HepG2 (cell line): ENCODE data around the gene ABHD15. TPM values are rescaled to one million over a fixed set of nuclear protein-coding genes. Genes with fewer than 3 reads are reported as not detected.
A peak's percentile ranks its signal among the peaks of the same experiment; 100 is the strongest.

Experiments used
- DNMT1 ChIP-seq: sonication (generic); formaldehyde crosslinking; IDR thresholded peaks from 2 replicates; pipeline ENCODE4 v1.5.1; 2020; ENCODE audit warnings: mild to moderate bottlenecking, missing genetic modification reagents
- ELF3 ChIP-seq: IDR thresholded peaks from 2 replicates; pipeline ENCODE4 v1.6.1; 2016; ENCODE audit warnings: missing genetic modification reagents, missing compliant biosample characterization
- FOXA1 ChIP-seq, 2 experiments: fragments of 450-650 bp in 1 of 2; sonication (generic) in 1 of 2; formaldehyde crosslinking in 1 of 2; IDR thresholded peaks; 2 replicates each; pipeline versions ENCODE4 v1.4.0 to v1.6.1; 2016 to 2020; ENCODE audit warnings: missing genetic modification reagents in 1 of 2
- GFI1 ChIP-seq: sonication (generic); formaldehyde crosslinking; IDR thresholded peaks from 2 replicates; pipeline ENCODE4 v1.5.0; 2020; ENCODE audit warnings: missing genetic modification reagents, mild to moderate bottlenecking, borderline replicate concordance
- HOXA3 ChIP-seq: sonication (generic); formaldehyde crosslinking; IDR thresholded peaks from 2 replicates; pipeline ENCODE4 v1.5.0; 2020; ENCODE audit warnings: missing genetic modification reagents
- HOXA7 ChIP-seq: sonication (generic); formaldehyde crosslinking; IDR thresholded peaks from 2 replicates; pipeline ENCODE4 v1.8.1; 2022; ENCODE audit warnings: mild to moderate bottlenecking, missing genetic modification reagents, moderate library complexity
- KDM2A ChIP-seq: sonication (generic); formaldehyde crosslinking; IDR thresholded peaks from 2 replicates; pipeline ENCODE4 v1.4.0; 2020; ENCODE audit warnings: low read depth, missing genetic modification reagents, borderline replicate concordance
- KMT2A ChIP-seq: sonication (generic); formaldehyde crosslinking; IDR thresholded peaks from 2 replicates; pipeline ENCODE4 v1.4.0; 2020; ENCODE audit warnings: missing genetic modification reagents
- MYC ChIP-seq: sonication (generic); formaldehyde crosslinking; IDR thresholded peaks from 2 replicates; pipeline ENCODE4 v1.9.0; 2021; ENCODE audit warnings: missing genetic modification reagents, borderline replicate concordance
- NCOR1 ChIP-seq: fragments of 200-600 bp; sonication (generic); IDR thresholded peaks from 2 replicates; pipeline ENCODE4 v1.7.0; 2017; ENCODE audit warnings: antibody characterized with exemption, low read length, borderline replicate concordance
- NFYB ChIP-seq: sonication (generic); formaldehyde crosslinking; IDR thresholded peaks from 2 replicates; pipeline ENCODE4 v1.4.0; 2020; ENCODE audit warnings: missing genetic modification reagents
- POGZ ChIP-seq: sonication (generic); formaldehyde crosslinking; IDR thresholded peaks from 2 replicates; pipeline ENCODE4 v1.4.0; 2020; ENCODE audit warnings: mild to moderate bottlenecking, missing genetic modification reagents
- PRPF4 ChIP-seq: fragments of 200-400 bp; formaldehyde crosslinking; IDR thresholded peaks from 2 replicates; pipeline ENCODE4 v1.6.1; 2016; ENCODE audit warnings: low read length, low read depth; ENCODE audit not compliant: poor library complexity, severe bottlenecking
- REXO4 ChIP-seq: sonication (generic); formaldehyde crosslinking; IDR thresholded peaks from 2 replicates; pipeline ENCODE4 v1.8.0; 2022; ENCODE audit warnings: missing genetic modification reagents, mild to moderate bottlenecking, borderline replicate concordance
- TCF12 ChIP-seq, 2 experiments: fragments of 450-650 bp in 1 of 2; sonication (generic) in 1 of 2; formaldehyde crosslinking in 1 of 2; IDR thresholded peaks; 2 replicates each; pipeline versions ENCODE4 v1.6.1 to v1.8.0; 2017 to 2022; ENCODE audit warnings: antibody characterized with exemption in 1 of 2, mild to moderate bottlenecking in 1 of 2, missing genetic modification reagents in 1 of 2, moderate library complexity in 1 of 2
- THAP11 ChIP-seq: IDR thresholded peaks from 2 replicates; pipeline ENCODE4 v1.6.1; 2016; ENCODE audit warnings: missing biosample characterization, missing genetic modification reagents
- ZFP1 ChIP-seq: IDR thresholded peaks from 2 replicates; pipeline ENCODE4 v1.6.1; 2016
- ZFP36L1 ChIP-seq: sonication (generic); formaldehyde crosslinking; IDR thresholded peaks from 2 replicates; pipeline ENCODE4 v1.8.0; 2022; ENCODE audit warnings: mild to moderate bottlenecking, missing genetic modification reagents, moderate library complexity
- ZNF10 ChIP-seq: sonication (generic); formaldehyde crosslinking; IDR thresholded peaks from 2 replicates; pipeline ENCODE4 v1.4.0; 2020; ENCODE audit warnings: mild to moderate bottlenecking, low read depth, missing genetic modification reagents, borderline replicate concordance
- ZNF468 ChIP-seq: sonication (generic); formaldehyde crosslinking; IDR thresholded peaks from 2 replicates; pipeline ENCODE4 v1.8.0; 2022; ENCODE audit warnings: mild to moderate bottlenecking, moderate library complexity, missing genetic modification reagents
- ZNF552 ChIP-seq: sonication (generic); formaldehyde crosslinking; IDR thresholded peaks from 2 replicates; pipeline ENCODE4 v1.9.0; 2022; ENCODE audit warnings: missing genetic modification reagents, mild to moderate bottlenecking, borderline replicate concordance
- ZNF569 ChIP-seq: sonication (generic); formaldehyde crosslinking; IDR thresholded peaks from 2 replicates; pipeline ENCODE4 v1.5.0; 2020; ENCODE audit warnings: mild to moderate bottlenecking, missing genetic modification reagents, moderate library complexity, borderline replicate concordance
- ZNF678 ChIP-seq: sonication (generic); formaldehyde crosslinking; IDR thresholded peaks from 2 replicates; pipeline ENCODE4 v1.4.0; 2020; ENCODE audit warnings: mild to moderate bottlenecking, missing genetic modification reagents
- ZNF776 ChIP-seq: sonication (generic); formaldehyde crosslinking; IDR thresholded peaks from 2 replicates; pipeline ENCODE4 v1.4.0; 2020; ENCODE audit warnings: mild to moderate bottlenecking, missing genetic modification reagents
- ZNF839 ChIP-seq: sonication (generic); formaldehyde crosslinking; IDR thresholded peaks from 2 replicates; pipeline ENCODE4 v1.4.0; 2020; ENCODE audit warnings: missing genetic modification reagents, mild to moderate bottlenecking, borderline replicate concordance
- polyA plus RNA-seq, 8 experiments: library from polyadenylated mRNA; depleted of rRNA in 3 of 8; stranded (reverse) in 7 of 8; unstranded in 1 of 8; fragments of >200 nt; fragmentation: Illumina TruSeq in 4 of 8; extraction: Trizol in 4 of 8; gene quantifications; 2 replicates each; pipeline versions ENCODE4 v1.2.1 to v1.2.3, GENCODE V29; 2011 to 2016; ENCODE audit warnings: low read depth in 4 of 8, missing spikeins in 1 of 8, mixed read lengths in 1 of 8; ENCODE audit not compliant: insufficient read depth in 1 of 8
- total RNA-seq, 5 experiments: library from RNA; depleted of rRNA; stranded (reverse); fragments of >200 nt; fragmentation: Illumina TruSeq; extraction: Trizol; gene quantifications; 2 replicates each; pipeline ENCODE4 v1.2.3, GENCODE V29; 2016; ENCODE audit warnings: low read depth in 1 of 5
- TF ChIP-seq, protein P1 (sequence below): IDR thresholded peaks from 2 replicates; pipeline ENCODE4 v1.6.1; 2016; ENCODE audit warnings: mild to moderate bottlenecking
- TF ChIP-seq, protein P2 (sequence below): sonication (generic); formaldehyde crosslinking; IDR thresholded peaks from 2 replicates; pipeline ENCODE4 v1.9.0; 2021; ENCODE audit warnings: missing genetic modification reagents, mild to moderate bottlenecking, borderline replicate concordance
- TF ChIP-seq, protein P3 (sequence below): sonication (generic); formaldehyde crosslinking; IDR thresholded peaks from 2 replicates; pipeline ENCODE4 v1.4.0; 2020; ENCODE audit warnings: missing genetic modification reagents, mild to moderate bottlenecking, borderline replicate concordance

ABHD15 gene
- total and polyA plus RNA-seq, 2 of the 13 experiments (the other 11 are each of a cell fraction or from before 2014, with no cell fraction given): 2.4 to 7.7 TPM

DNA sequence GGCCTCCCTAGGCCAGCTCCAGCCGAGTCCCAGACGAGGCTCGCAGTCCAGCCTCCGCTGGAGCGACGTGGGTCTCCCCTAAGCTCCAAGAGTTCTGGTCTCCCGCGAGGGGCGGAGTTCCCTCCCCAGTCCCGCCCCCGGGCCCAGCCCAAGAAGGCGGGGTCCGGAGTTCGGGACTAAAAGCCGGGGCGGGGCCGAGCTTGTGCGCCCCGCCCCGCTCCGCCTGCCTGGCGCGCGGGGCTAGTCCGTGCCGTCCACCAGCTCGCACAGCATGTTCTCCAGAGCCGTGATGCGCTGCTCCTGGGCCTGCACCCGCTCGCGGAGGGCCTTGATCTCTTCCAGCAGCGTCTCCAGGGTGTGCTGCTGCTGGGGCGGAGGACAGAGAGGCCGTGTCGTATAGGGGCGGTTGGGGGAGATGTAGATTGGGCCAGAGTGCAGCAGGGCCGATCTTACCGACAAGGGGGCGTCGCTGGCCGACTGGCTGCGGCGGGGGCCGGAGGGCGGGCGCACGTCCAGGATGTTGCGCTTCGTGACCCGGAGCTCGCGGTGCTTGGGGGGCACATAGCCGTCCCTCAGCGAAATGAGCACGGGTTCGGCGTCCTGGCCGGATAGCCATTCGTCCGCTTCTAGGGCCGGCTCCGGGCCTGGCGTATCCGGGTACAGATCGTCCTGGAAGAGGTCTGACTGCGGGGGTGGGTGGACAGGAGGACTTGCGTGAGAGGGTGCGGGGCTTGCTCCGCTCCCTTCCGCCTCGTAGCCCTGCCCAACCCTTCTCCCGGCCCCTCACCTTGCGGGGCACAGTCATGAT is 48.9 kb upstream of the ABHD15 start (continued):
- TF ChIP-seq ZNF10 (CRISPR knock-in tag) (no peak), POGZ (0 out of 2 replicates have a peak, but pooled peaks have one; percentile 35), MYC (CRISPR knock-in tag) (peak; percentile 25; the same call in 1 of the 2 replicates), THAP11 (CRISPR knock-in tag) (no peak; the same call in 1 of the 2 replicates), KMT2A (CRISPR knock-in tag) (no peak), KDM2A (CRISPR knock-in tag) (peak; percentile 71), TCF12 (IDR thresholded peaks at IDR 0.05) (no peak), TCF12 (CRISPR knock-in tag; IDR thresholded peaks at IDR 0.05) (no peak), HOXA7 (CRISPR knock-in tag) (no peak), ZFP36L1 (CRISPR knock-in tag) (no peak), NCOR1 (no peak), ZNF552 (CRISPR knock-in tag) (no peak), NFYB (CRISPR knock-in tag) (no peak), ZNF839 (CRISPR knock-in tag) (no peak), ZNF468 (no peak), ZNF569 (CRISPR knock-in tag) (no peak), HOXA3 (CRISPR knock-in tag) (no peak), ZNF678 (CRISPR knock-in tag) (no peak; the same call in 1 of the 2 replicates), GFI1 (no peak), REXO4 (no peak), PRPF4 (no peak), ZNF776 (CRISPR knock-in tag) (0 out of 2 replicates have a peak, but pooled peaks have one; percentile 61), ZFP1 (CRISPR knock-in tag) (no peak), ELF3 (no peak), DNMT1 (CRISPR knock-in tag) (no peak), FOXA1 (IDR thresholded peaks at IDR 0.05) (no peak), FOXA1 (CRISPR knock-in tag; IDR thresholded peaks at IDR 0.05) (no peak)
- TF ChIP-seq, protein P1, sequence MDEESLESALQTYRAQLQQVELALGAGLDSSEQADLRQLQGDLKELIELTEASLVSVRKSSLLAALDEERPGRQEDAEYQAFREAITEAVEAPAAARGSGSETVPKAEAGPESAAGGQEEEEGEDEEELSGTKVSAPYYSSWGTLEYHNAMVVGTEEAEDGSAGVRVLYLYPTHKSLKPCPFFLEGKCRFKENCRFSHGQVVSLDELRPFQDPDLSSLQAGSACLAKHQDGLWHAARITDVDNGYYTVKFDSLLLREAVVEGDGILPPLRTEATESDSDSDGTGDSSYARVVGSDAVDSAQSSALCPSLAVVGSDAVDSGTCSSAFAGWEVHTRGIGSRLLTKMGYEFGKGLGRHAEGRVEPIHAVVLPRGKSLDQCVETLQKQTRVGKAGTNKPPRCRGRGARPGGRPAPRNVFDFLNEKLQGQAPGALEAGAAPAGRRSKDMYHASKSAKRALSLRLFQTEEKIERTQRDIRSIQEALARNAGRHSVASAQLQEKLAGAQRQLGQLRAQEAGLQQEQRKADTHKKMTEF (CRISPR knock-in tag): 0 out of 2 replicates have a peak, but pooled peaks have one; percentile 17
- TF ChIP-seq, protein P2, sequence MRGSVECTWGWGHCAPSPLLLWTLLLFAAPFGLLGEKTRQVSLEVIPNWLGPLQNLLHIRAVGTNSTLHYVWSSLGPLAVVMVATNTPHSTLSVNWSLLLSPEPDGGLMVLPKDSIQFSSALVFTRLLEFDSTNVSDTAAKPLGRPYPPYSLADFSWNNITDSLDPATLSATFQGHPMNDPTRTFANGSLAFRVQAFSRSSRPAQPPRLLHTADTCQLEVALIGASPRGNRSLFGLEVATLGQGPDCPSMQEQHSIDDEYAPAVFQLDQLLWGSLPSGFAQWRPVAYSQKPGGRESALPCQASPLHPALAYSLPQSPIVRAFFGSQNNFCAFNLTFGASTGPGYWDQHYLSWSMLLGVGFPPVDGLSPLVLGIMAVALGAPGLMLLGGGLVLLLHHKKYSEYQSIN (CRISPR knock-in tag): no peak
- TF ChIP-seq, protein P3, sequence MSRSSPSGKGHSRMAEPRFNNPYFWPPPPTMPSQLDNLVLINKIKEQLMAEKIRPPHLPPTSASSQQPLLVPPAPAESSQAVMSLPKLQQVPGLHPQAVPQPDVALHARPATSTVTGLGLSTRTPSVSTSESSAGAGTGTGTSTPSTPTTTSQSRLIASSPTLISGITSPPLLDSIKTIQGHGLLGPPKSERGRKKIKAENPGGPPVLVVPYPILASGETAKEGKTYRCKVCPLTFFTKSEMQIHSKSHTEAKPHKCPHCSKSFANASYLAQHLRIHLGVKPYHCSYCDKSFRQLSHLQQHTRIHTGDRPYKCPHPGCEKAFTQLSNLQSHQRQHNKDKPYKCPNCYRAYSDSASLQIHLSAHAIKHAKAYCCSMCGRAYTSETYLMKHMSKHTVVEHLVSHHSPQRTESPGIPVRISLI (CRISPR knock-in tag): no peak
